B cell (primary cell): ENCODE data around the gene PDZD4.

Experiments
- CTCF ChIP-seq: fragments of 200-600 bp; IDR thresholded peaks from one replicate; pipeline ENCODE4 v1.8.0; 2022; ENCODE audit warnings: antibody characterized with exemption, mild to moderate bottlenecking
- EZH2 ChIP-seq: IDR thresholded peaks from 2 replicates; pipeline ENCODE4 v1.6.1; 2012; ENCODE audit warnings: borderline replicate concordance, low read depth, mild to moderate bottlenecking, moderate library complexity, low read length; ENCODE audit not compliant: insufficient read depth, poor library complexity, severe bottlenecking

GRCh38 chrX:153806999-153807575 lies 23.3 kb downstream of the PDZD4 start:
- TF ChIP-seq CTCF (no peak), EZH2 (no peak)
